Trophoblast cell (in vitro differentiated cells and primary cell): ENCODE results near the gene SLC7A14.

Source experiments
- DNase-seq, 2 donors: peaks; one replicate each; pipeline ENCODE4 v3.0.0-alpha.2; 2016
- H2AFZ ChIP-seq: 2 replicates; pipeline ENCODE4 v1.6.1; 2013; ENCODE audit warnings: low read length, moderate library complexity, mild to moderate bottlenecking; ENCODE audit not compliant: insufficient read depth, poor library complexity
- H2AK5ac ChIP-seq: 2 replicates; pipeline ENCODE4 v1.6.1; 2013; ENCODE audit warnings: mild to moderate bottlenecking, low read length
- H2BK120ac ChIP-seq: 2 replicates; pipeline ENCODE4 v1.6.1; 2013; ENCODE audit warnings: low read length, mild to moderate bottlenecking, moderate library complexity; ENCODE audit not compliant: insufficient read depth, poor library complexity
- H2BK12ac ChIP-seq: 2 replicates; pipeline ENCODE4 v1.6.1; 2013; ENCODE audit warnings: mild to moderate bottlenecking, low read length, moderate library complexity
- H2BK5ac ChIP-seq: 2 replicates; pipeline ENCODE4 v1.6.1; 2013; ENCODE audit warnings: low read length, low read depth, moderate library complexity, mild to moderate bottlenecking; ENCODE audit not compliant: poor library complexity
- H3K14ac ChIP-seq: 2 replicates; pipeline ENCODE4 v1.6.1; 2013; ENCODE audit warnings: mild to moderate bottlenecking, low read length
- H3K18ac ChIP-seq: 2 replicates; pipeline ENCODE4 v1.6.1; 2013; ENCODE audit warnings: mild to moderate bottlenecking, low read length
- H3K23ac ChIP-seq: 2 replicates; pipeline ENCODE4 v1.6.1; 2013; ENCODE audit warnings: low read length
- H3K27ac ChIP-seq: 2 replicates; pipeline ENCODE4 v1.5.1; 2013; ENCODE audit warnings: low read depth, mild to moderate bottlenecking, inconsistent platforms, low read length, moderate library complexity
- H3K27me3 ChIP-seq: 2 replicates; pipeline ENCODE4 v1.6.1; 2013; ENCODE audit warnings: inconsistent platforms, mild to moderate bottlenecking, low read length, moderate library complexity; ENCODE audit not compliant: insufficient read depth
- H3K36me3 ChIP-seq, 2 experiments: 1 replicate in 1 of 2; 2 replicates in 1 of 2; pipeline ENCODE4 v1.6.1; 2013; ENCODE audit warnings: low read length in 2 of 2, mild to moderate bottlenecking in 2 of 2, moderate library complexity in 1 of 2; ENCODE audit not compliant: insufficient read depth in 2 of 2, control insufficient read depth in 1 of 2
- H3K4ac ChIP-seq: 2 replicates; pipeline ENCODE4 v1.6.1; 2013; ENCODE audit warnings: low read depth, mild to moderate bottlenecking, low read length, moderate library complexity
- H3K4me1 ChIP-seq, 2 experiments: 1 replicate in 1 of 2; 2 replicates in 1 of 2; pipeline ENCODE4 v1.6.1; 2013; ENCODE audit warnings: low read length in 2 of 2, mild to moderate bottlenecking in 2 of 2, moderate library complexity in 1 of 2; ENCODE audit not compliant: insufficient read depth in 2 of 2, control insufficient read depth in 1 of 2
- H3K4me2 ChIP-seq: 2 replicates; pipeline ENCODE4 v1.6.1; 2013; ENCODE audit warnings: inconsistent platforms, mild to moderate bottlenecking, low read length, moderate library complexity
- H3K4me3 ChIP-seq: 2 replicates; pipeline ENCODE4 v1.5.1; 2013; ENCODE audit warnings: mild to moderate bottlenecking, low read depth, low read length, inconsistent platforms
- H3K79me1 ChIP-seq: one replicate; pipeline ENCODE4 v1.6.1; 2013; ENCODE audit warnings: low read length
- H3K79me2 ChIP-seq: 2 replicates; pipeline ENCODE4 v1.6.1; 2013; ENCODE audit warnings: low read length, mild to moderate bottlenecking; ENCODE audit not compliant: control insufficient read depth, insufficient read depth, poor library complexity
- H3K9ac ChIP-seq: 2 replicates; pipeline ENCODE4 v1.6.1; 2013; ENCODE audit warnings: mild to moderate bottlenecking, low read length
- H3K9me3 ChIP-seq: 2 replicates; pipeline ENCODE4 v1.6.1; 2013; ENCODE audit warnings: low read depth, mild to moderate bottlenecking, control low read depth, inconsistent platforms, low read length; ENCODE audit not compliant: insufficient read depth
- H4K12ac ChIP-seq: 2 replicates; pipeline ENCODE4 v1.6.1; 2013; ENCODE audit warnings: low read depth, mild to moderate bottlenecking, low read length, moderate library complexity
- H4K8ac ChIP-seq: 2 replicates; pipeline ENCODE4 v1.6.1; 2013; ENCODE audit warnings: low read depth, mild to moderate bottlenecking, low read length, moderate library complexity
- H4K91ac ChIP-seq: one replicate; pipeline ENCODE4 v1.6.1; 2013; ENCODE audit warnings: low read depth, mild to moderate bottlenecking, low read length, moderate library complexity
- WGBS: extraction: QIAGEN DNeasy Blood & Tissue Kit; methylation state at CpG from one replicate; pipeline ENCODE4 v1.1.7; 2013; ENCODE audit warnings: missing lambda C conversion rate; ENCODE audit not compliant: insufficient read length, insufficient coverage; ENCODE audit errors: extremely low coverage; 5-methylcytosine and 5-hydroxymethylcytosine counted together

The SLC7A14 gene

DNA sequence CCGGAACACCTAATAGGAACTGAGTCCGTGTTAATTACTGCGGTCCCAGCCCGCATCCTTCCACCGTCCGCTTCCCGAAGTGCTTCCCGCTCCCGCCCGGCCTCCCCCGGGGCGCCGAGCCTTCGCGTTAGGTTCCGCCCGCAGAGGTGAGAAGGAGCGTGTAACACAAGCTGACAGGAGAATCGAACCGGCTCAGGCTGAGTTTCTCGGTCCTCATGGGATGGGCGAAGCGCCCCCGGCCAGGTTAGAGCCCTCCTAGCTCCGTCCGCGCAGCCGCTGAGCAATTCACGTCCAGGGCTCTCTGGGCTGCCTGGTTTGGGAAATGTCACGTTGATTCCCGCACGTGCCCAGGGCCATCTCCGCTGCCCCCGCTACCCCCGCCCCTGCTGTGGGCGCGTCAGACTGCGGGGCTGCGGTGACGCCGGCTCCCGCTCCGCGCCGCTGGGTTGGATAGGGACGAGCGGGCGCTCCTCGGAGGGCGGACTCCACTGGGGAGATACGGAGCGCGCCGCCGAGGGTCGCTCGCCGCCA, 166.3 kb downstream of the SLC7A14 start:
- peaks cover 9% of the 10 kb centered on the region for H3K27me3 ChIP-seq
- no peaks in the 10 kb centered on the region for H3K36me3 ChIP-seq
- H3K4me1 ChIP-seq: peaks cover 0 to 7% of the 10 kb centered on the region in 2 experiments
- no peak overlapping the region for H2BK12ac ChIP-seq
- whole genome bisulfite sequencing: no CpG with 5 or more reads among the region's 58 CpGs
- peak overlapping the region; percentile 76 for H3K4me2 ChIP-seq
- no peak overlapping the region for H2BK120ac ChIP-seq
- H3K27ac ChIP-seq: no peak overlapping the region
- peaks cover 5% of the 10 kb centered on the region for H3K9me3 ChIP-seq
- H3K79me1 ChIP-seq: no peaks in the 10 kb centered on the region
- peak overlapping the region; percentile 55 for H3K4me3 ChIP-seq
- H4K8ac ChIP-seq: no peak overlapping the region
- no peak overlapping the region for H2BK5ac ChIP-seq
- H4K91ac ChIP-seq: no peak overlapping the region
- H4K12ac ChIP-seq: no peak overlapping the region
- DNase-seq: peak; percentile 73 to 84
- no peak overlapping the region for H3K14ac ChIP-seq
- H3K4ac ChIP-seq: no peak overlapping the region
- no peak overlapping the region for H3K9ac ChIP-seq
- no peak overlapping the region for H2AK5ac ChIP-seq
- H2AFZ ChIP-seq: no peak overlapping the region
- no peak overlapping the region for H3K23ac ChIP-seq
- no peak overlapping the region for H3K18ac ChIP-seq
- no peaks in the 10 kb centered on the region for H3K79me2 ChIP-seq

- Histone ChIP-seq H3K4me1 (peaks cover 0 to 7% of the 10 kb centered on the region in 2 experiments), H3K4ac (no peak within 1 kb of the TSS), H3K36me3 (no peaks in the 10 kb centered on the region), H3K9ac (no peak within 1 kb of the TSS), H3K4me2 (peak within 1 kb of the TSS; percentile 76), H3K79me1 (no peaks in the 10 kb centered on the region), H3K23ac (no peak within 1 kb of the TSS), H4K8ac (no peak within 1 kb of the TSS), H2BK12ac (no peak within 1 kb of the TSS), H3K4me3 (peak within 1 kb of the TSS; percentile 62), H3K27ac (no peak within 1 kb of the TSS), H3K9me3 (peaks cover 5% of the 10 kb centered on the region), H2AK5ac (no peak within 1 kb of the TSS), H3K79me2 (no peaks in the 10 kb centered on the region), H3K18ac (no peak within 1 kb of the TSS), H3K27me3 (peaks cover 9% of the 10 kb centered on the region), H2AFZ (no peak within 1 kb of the TSS), H4K91ac (no peak within 1 kb of the TSS), H4K12ac (no peak within 1 kb of the TSS), H2BK120ac (no peak within 1 kb of the TSS), H3K14ac (no peak within 1 kb of the TSS), H2BK5ac (no peak within 1 kb of the TSS)
- peak in 1 of 2 donors; percentile 15 for DNase-seq
- WGBS: no CpG with 5 or more reads among the region's 79 CpGs
These were observed 167.2 kb downstream of the SLC7A14 start, which contains the start of gene CLDN11 for GRCh38 chr3:170418422-170419398. Gene CLDN11 (plus strand): TSS chr3:170418868. CDS start chr3:170419067, 199 bp downstream.

GRCh38 chr3:170417090-170417489, 168.8 kb downstream of the SLC7A14 start:
- no peak overlapping the region for H3K4me2 ChIP-seq
- H2BK120ac ChIP-seq: no peak overlapping the region
- no CpG with 5 or more reads among the region's 1 CpG for WGBS
- peaks cover 9% of the 10 kb centered on the region for H3K27me3 ChIP-seq
- no peaks in the 10 kb centered on the region for H3K79me1 ChIP-seq
- H4K91ac ChIP-seq: no peak overlapping the region
- no peak overlapping the region for H4K12ac ChIP-seq
- peaks cover 5% of the 10 kb centered on the region for H3K9me3 ChIP-seq
- H4K8ac ChIP-seq: no peak overlapping the region
- H3K79me2 ChIP-seq: no peaks in the 10 kb centered on the region
- no peak overlapping the region for H2AFZ ChIP-seq
- H2BK12ac ChIP-seq: no peak overlapping the region
- H3K4me1 ChIP-seq: peaks cover 0 to 7% of the 10 kb centered on the region in 2 experiments
- no peaks in the 10 kb centered on the region for H3K36me3 ChIP-seq
- H3K4ac ChIP-seq: no peak overlapping the region
- H3K27ac ChIP-seq: no peak overlapping the region
- no peak overlapping the region for H2AK5ac ChIP-seq
- no peak overlapping the region for H2BK5ac ChIP-seq
- H3K18ac ChIP-seq: no peak overlapping the region
- DNase-seq: no peak
- no peak overlapping the region for H3K14ac ChIP-seq
- no peak overlapping the region for H3K23ac ChIP-seq
- H3K4me3 ChIP-seq: no peak overlapping the region
- H3K9ac ChIP-seq: no peak overlapping the region

DNA sequence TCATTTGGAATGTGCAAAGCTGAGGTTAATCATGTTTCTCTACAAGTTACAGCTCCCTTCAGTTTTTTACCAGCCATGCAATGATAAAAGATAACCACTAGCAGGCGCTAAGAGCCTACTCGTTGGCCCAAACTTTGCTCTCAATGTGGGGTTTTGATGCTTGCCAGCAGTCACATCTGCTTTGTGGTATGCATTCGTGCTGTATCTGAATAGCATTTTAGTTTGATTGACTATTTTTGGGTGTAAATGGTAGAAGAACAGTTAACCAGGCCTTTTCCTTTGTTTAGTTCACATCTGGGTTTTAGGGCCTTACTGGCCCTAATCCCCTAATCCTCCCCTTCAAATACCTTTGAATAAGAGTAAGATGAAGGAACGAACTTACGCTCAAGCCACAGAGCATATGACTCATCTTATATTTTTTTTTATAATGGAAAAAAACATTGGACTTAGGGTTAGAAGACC, 171.6 kb downstream of the SLC7A14 start:
- Histone ChIP-seq H3K9ac (no peak overlapping the region), H2AK5ac (no peak overlapping the region), H3K79me2 (no peaks in the 10 kb centered on the region), H3K27me3 (peaks cover 3% of the 10 kb centered on the region), H2AFZ (no peak overlapping the region), H3K9me3 (peaks cover 2% of the 10 kb centered on the region), H3K27ac (no peak overlapping the region), H2BK120ac (no peak overlapping the region), H3K4me3 (no peak overlapping the region), H3K79me1 (no peaks in the 10 kb centered on the region), H2BK12ac (no peak overlapping the region), H3K4me2 (no peak overlapping the region), H4K12ac (no peak overlapping the region), H4K8ac (no peak overlapping the region), H3K4ac (no peak overlapping the region), H4K91ac (no peak overlapping the region), H3K23ac (no peak overlapping the region), H3K4me1 (peaks cover 0 to 3% of the 10 kb centered on the region in 2 experiments), H3K18ac (no peak overlapping the region), H2BK5ac (no peak overlapping the region), H3K14ac (no peak overlapping the region), H3K36me3 (no peaks in the 10 kb centered on the region)
- no CpG with 5 or more reads among the region's 5 CpGs for WGBS
- peak; percentile 34 to 87 for DNase-seq
